Common myeloid progenitor, CD34-positive (primary cell): ENCODE results near the gene MAPKAPK2.

Experiments
- CTCF ChIA-PET: fragments of 350-600 bp; sonication (Branson Sonifier 250); formaldehyde crosslinking; loops from one replicate; lab custom pipeline; 2021; ENCODE audit warnings: antibody characterized with exemption; lab: Charles Lee
- POLR2A ChIA-PET: fragments of 350-600 bp; sonication (Branson Sonifier 250); formaldehyde crosslinking; loops from one replicate; lab custom pipeline; 2021; ENCODE audit warnings: antibody characterized with exemption; lab: Charles Lee
- DNase-seq, 3 donors: peaks; one replicate each; pipeline versions ENCODE4 v3.0.0 to v3.0.0-alpha.2; 2013
- H3K27ac ChIP-seq, 2 experiments: 1 replicate in 1 of 2; 2 replicates in 1 of 2; pipeline ENCODE4 v1.7.0; 2013; ENCODE audit warnings: inconsistent platforms in 2 of 2, low read length in 2 of 2, mild to moderate bottlenecking in 2 of 2, low read depth in 1 of 2, moderate library complexity in 1 of 2; ENCODE audit not compliant: severe bottlenecking in 2 of 2, insufficient read depth in 1 of 2, poor library complexity in 1 of 2
- H3K27me3 ChIP-seq, 5 experiments: replicated peaks in 2 of 5; 1 replicate in 3 of 5; 2 replicates in 2 of 5; pipeline versions ENCODE4 v1.6.1 to v1.7.0; 2013; ENCODE audit warnings: low read length in 4 of 5, mild to moderate bottlenecking in 2 of 5, moderate library complexity in 2 of 5, inconsistent platforms in 1 of 5; ENCODE audit not compliant: insufficient read depth in 5 of 5, control insufficient read depth in 4 of 5
- H3K36me3 ChIP-seq, 4 experiments: 1 replicate in 2 of 4; 2 replicates in 2 of 4; pipeline versions ENCODE4 v1.6.1 to v1.7.0; 2013; ENCODE audit warnings: low read length in 3 of 4, control low read depth in 1 of 4, mild to moderate bottlenecking in 1 of 4; ENCODE audit not compliant: control insufficient read depth in 4 of 4, insufficient read depth in 4 of 4
- H3K4me1 ChIP-seq, 4 experiments: 1 replicate in 3 of 4; 2 replicates in 1 of 4; pipeline versions ENCODE4 v1.6.1 to v1.7.1; 2013; ENCODE audit warnings: low read length in 3 of 4, mild to moderate bottlenecking in 3 of 4, control low read depth in 1 of 4, inconsistent platforms in 1 of 4, moderate library complexity in 1 of 4; ENCODE audit not compliant: control insufficient read depth in 4 of 4, insufficient read depth in 4 of 4; ENCODE audit errors: control extremely low read depth in 1 of 4
- H3K4me3 ChIP-seq, 7 experiments: 1 replicate in 4 of 7; 2 replicates in 3 of 7; pipeline versions ENCODE4 v1.5.1 to v1.7.0; 2013; ENCODE audit warnings: mild to moderate bottlenecking in 7 of 7, low read length in 6 of 7, moderate library complexity in 6 of 7, inconsistent platforms in 2 of 7, low read depth in 2 of 7, control low read depth in 1 of 7; ENCODE audit not compliant: insufficient read depth in 4 of 7, control insufficient read depth in 1 of 7; ENCODE audit errors: extremely low read depth in 1 of 7
- H3K9me3 ChIP-seq, 5 experiments: 1 replicate in 4 of 5; 2 replicates in 1 of 5; pipeline versions ENCODE4 v1.6.1 to v1.7.1; 2013; ENCODE audit warnings: low read length in 4 of 5, mild to moderate bottlenecking in 2 of 5, inconsistent platforms in 1 of 5, low read depth in 1 of 5, moderate library complexity in 1 of 5; ENCODE audit not compliant: control insufficient read depth in 4 of 5, insufficient read depth in 2 of 5; ENCODE audit errors: control extremely low read depth in 1 of 5
- WGBS: methylation state at CpG from one replicate; pipeline ENCODE4 v1.1.5; 2013; ENCODE audit not compliant: insufficient coverage; 5-methylcytosine and 5-hydroxymethylcytosine counted together

The MAPKAPK2 gene

GRCh38 chr1:206643118-206643698, 41.5 kb upstream of the MAPKAPK2 start:
- Histone ChIP-seq H3K27me3 (no peaks in the 10 kb centered on the region), H3K27ac (no peak overlapping the region), H3K4me1 (no peaks in the 10 kb centered on the region), H3K4me3 (no peak overlapping the region), H3K9me3 (no peaks in the 10 kb centered on the region), H3K36me3 (peaks cover 11 to 28% (median 14%) of the 10 kb centered on the region in 4 experiments)
- 100% methylated on average over 2 of the region's 3 CpGs for WGBS
- DNase-seq, result no peak
- POLR2A ChIA-PET, result no interaction called here
- CTCF ChIA-PET, result interaction anchor here (37.3 kb wide), 1 partner anchor 19 kb away, joined by 989 read pairs; no protein-coding TSS in a partner anchor

GRCh38 chr1:206646504-206646903, 38.2 kb upstream of the MAPKAPK2 start:
- 100% methylated on average over 1 of the region's 1 CpG for WGBS
- Histone ChIP-seq H3K9me3 (no peaks in the 10 kb centered on the region), H3K36me3 (peaks cover 14 to 34% (median 17%) of the 10 kb centered on the region in 4 experiments), H3K4me3 (no peak overlapping the region), H3K27me3 (no peaks in the 10 kb centered on the region), H3K4me1 (peaks cover 0 to 3% (median 0%) of the 10 kb centered on the region in 4 experiments), H3K27ac (no peak overlapping the region)
- ChIA-PET CTCF (interaction anchor here (31.8 to 37.3 kb wide), 2 partner anchors 4 to 15 kb away, joined by 989 read pairs; partner anchors contain the start of gene DYRK3), POLR2A (no interaction called here)
- no peak for DNase-seq

DNA sequence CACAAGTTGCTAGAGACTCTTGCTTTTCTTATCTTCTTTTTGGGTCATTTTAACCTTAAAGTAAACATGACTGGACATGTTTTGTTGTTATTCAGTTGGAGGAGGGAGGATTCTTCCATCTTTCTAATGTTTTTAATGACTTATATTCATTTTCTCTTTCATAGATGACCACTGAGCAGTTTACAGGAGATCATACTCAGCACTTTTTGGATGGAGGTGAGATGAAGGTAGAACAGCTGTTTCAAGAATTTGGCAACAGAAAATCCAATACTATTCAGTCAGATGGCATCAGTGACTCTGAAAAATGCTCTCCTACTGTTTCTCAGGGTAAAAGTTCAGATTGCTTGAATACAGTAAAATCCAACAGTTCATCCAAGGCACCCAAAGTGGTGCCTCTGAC, 37.5 kb upstream of the MAPKAPK2 start:
- CTCF ChIA-PET, result interaction anchor here (31.8 to 37.3 kb wide), 2 partner anchors 5 to 15 kb away, joined by 989 read pairs; partner anchors contain the start of gene DYRK3
- H3K4me3 ChIP-seq, result no peak overlapping the region
- H3K27ac ChIP-seq, result no peak overlapping the region
- DNase-seq, result no peak
- peaks cover 0 to 3% (median under 1%) of the 10 kb centered on the region in 4 experiments for H3K4me1 ChIP-seq
- H3K36me3 ChIP-seq, result peaks cover 14 to 34% (median 20%) of the 10 kb centered on the region in 4 experiments
- H3K9me3 ChIP-seq, result no peaks in the 10 kb centered on the region
- POLR2A ChIA-PET, result no interaction called here
- no peaks in the 10 kb centered on the region for H3K27me3 ChIP-seq

GRCh38 chr1:206649261-206649921, 35.3 kb upstream of the MAPKAPK2 start:
- H3K4me3 ChIP-seq, result no peak overlapping the region
- no peak overlapping the region for H3K27ac ChIP-seq
- ChIA-PET CTCF (interaction anchor here (1.2 to 37.3 kb wide), 4 partner anchors 7 to 263 kb away, joined by 3 to 989 read pairs (median 496); partner anchors contain the start of gene DYRK3), POLR2A (no interaction called here)
- peaks cover 14 to 28% (median 21%) of the 10 kb centered on the region in 4 experiments for H3K36me3 ChIP-seq
- DNase-seq, result no peak
- H3K27me3 ChIP-seq, result no peaks in the 10 kb centered on the region
- WGBS, result 100% methylated on average over 1 of the region's 5 CpGs
- H3K4me1 ChIP-seq, result peaks cover 2 to 16% (median 11%) of the 10 kb centered on the region in 4 experiments
- H3K9me3 ChIP-seq, result no peaks in the 10 kb centered on the region

DNA sequence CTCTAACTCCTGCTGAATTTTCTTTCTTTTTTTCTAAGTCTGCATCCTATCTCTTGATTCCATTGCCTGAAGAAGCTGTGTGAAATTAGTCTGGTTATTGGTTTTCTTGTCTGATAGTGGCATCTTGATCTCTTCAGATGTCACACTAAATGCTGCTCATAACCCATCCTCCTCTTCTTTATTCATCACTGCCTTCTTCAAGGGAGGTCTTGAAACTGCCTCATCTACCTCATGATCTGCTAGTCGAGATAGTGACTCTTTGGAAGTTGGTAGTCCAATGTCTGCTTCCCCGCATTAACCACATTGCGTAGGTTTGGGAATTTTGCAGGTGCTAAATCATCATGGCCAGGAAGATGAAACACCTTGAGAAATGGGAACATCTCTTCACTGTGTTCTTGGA, 33.7 kb upstream of the MAPKAPK2 start:
- POLR2A ChIA-PET, result no interaction called here
- 90% methylated on average over 2 of the region's 3 CpGs for WGBS
- Histone ChIP-seq H3K27ac (no peak overlapping the region), H3K27me3 (no peaks in the 10 kb centered on the region), H3K9me3 (no peaks in the 10 kb centered on the region), H3K36me3 (peaks cover 14 to 27% (median 21%) of the 10 kb centered on the region in 4 experiments), H3K4me3 (no peak overlapping the region), H3K4me1 (peaks cover 2 to 24% (median 16%) of the 10 kb centered on the region in 4 experiments)
- DNase-seq, result no peak
- CTCF ChIA-PET, result interaction anchor here (31.8 to 37.3 kb wide), 2 partner anchors 9 to 11 kb away, joined by 989 read pairs; partner anchors contain the start of gene DYRK3

DNA sequence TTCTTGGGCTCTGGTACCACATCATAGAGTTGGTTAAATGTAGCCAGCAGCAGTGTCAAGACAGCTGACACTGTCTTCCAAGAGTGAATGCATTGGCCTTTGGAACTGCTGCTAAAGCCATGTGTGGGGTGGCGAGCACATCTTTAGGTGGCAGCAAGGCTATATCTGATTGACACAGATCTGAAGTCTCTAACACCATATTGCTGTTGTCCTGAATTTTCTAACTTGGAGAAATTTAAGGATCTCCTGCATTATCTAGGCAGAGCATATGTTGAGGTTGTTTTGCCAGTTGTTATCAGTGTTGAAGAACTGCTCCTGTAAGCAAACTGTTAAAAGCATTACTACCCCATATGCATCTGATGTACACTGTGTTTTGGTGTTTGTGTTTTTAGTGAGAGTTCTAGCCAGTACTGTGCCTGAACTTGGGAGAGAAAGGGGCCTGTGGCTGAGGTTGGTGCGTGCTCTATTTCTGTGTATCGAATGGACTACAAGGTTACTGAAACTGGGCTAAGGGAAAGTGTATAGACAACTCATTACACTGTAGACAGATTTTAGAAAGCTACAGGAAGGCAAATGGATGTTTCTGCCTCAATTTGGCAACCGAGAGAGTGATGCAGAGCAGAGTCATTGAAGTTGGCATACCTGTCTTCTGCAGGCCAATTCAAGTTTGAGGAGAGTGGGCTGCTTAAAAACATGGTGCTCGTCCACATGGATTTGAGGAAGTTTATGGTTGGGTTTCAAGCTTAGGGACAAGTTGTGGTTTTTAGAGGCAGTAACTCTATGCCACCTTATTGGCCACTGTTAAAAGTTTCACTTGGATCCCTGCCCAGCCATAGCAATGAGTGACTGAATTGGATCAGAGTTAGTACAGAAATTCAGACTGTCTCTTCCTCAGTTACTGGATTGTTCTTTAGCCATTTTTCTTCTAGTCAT, 32.5 kb upstream of the MAPKAPK2 start:
- Histone ChIP-seq H3K27ac (peak overlapping the region in 1 of 2 experiments; percentile 56), H3K4me3 (no peak overlapping the region), H3K9me3 (no peaks in the 10 kb centered on the region), H3K4me1 (peaks cover 2 to 24% (median 16%) of the 10 kb centered on the region in 4 experiments), H3K36me3 (peaks cover 14 to 22% (median 21%) of the 10 kb centered on the region in 4 experiments), H3K27me3 (no peaks in the 10 kb centered on the region)
- POLR2A ChIA-PET, result no interaction called here
- whole genome bisulfite sequencing, result 72% methylated on average over 5 of the region's 5 CpGs
- CTCF ChIA-PET, result interaction anchor here (31.8 to 37.3 kb wide), 2 partner anchors 10 kb away, joined by 989 read pairs; partner anchors contain the start of gene DYRK3
- DNase-seq, result peak in 2 of 3 donors; percentile 46 to 50
